HepG2 (cell line): ENCODE results near the gene CSNK1D. TPM values are rescaled to one million over a fixed set of nuclear protein-coding genes. Genes with fewer than 3 reads are reported as not detected.
A peak's percentile ranks its signal among the peaks of the same experiment; 100 is the strongest.

Experiments used
- HES4 ChIP-seq: sonication (generic); formaldehyde crosslinking; IDR thresholded peaks from 2 replicates; pipeline ENCODE4 v1.9.0; 2021; ENCODE audit warnings: mild to moderate bottlenecking, missing genetic modification reagents, borderline replicate concordance
- HNRNPL ChIP-seq: fragments of 200-400 bp; formaldehyde crosslinking; IDR thresholded peaks from 2 replicates; pipeline ENCODE4 v1.6.1; 2017; ENCODE audit warnings: mild to moderate bottlenecking, low read depth, low read length
- HOXA3 ChIP-seq: sonication (generic); formaldehyde crosslinking; IDR thresholded peaks from 2 replicates; pipeline ENCODE4 v1.5.0; 2020; ENCODE audit warnings: missing genetic modification reagents
- KLF16 ChIP-seq, 2 experiments: sonication (generic) in 1 of 2; formaldehyde crosslinking in 1 of 2; IDR thresholded peaks; 2 replicates each; pipeline versions ENCODE4 v1.6.1 to v1.8.0; 2016 to 2023; ENCODE audit warnings: missing genetic modification reagents in 2 of 2, missing compliant biosample characterization in 1 of 2
- PHF8 ChIP-seq: sonication (generic); formaldehyde crosslinking; IDR thresholded peaks from 2 replicates; pipeline ENCODE4 v1.5.0; 2020; ENCODE audit warnings: missing genetic modification reagents
- PLRG1 ChIP-seq: fragments of 450-650 bp; conservative IDR thresholded peaks from 2 replicates; pipeline ENCODE4 v1.6.1; 2016
- RORA ChIP-seq: sonication (generic); formaldehyde crosslinking; IDR thresholded peaks from 2 replicates; pipeline ENCODE4 v1.5.0; 2020; ENCODE audit warnings: mild to moderate bottlenecking, missing genetic modification reagents, moderate library complexity
- SIX4 ChIP-seq: sonication (generic); formaldehyde crosslinking; IDR thresholded peaks from 2 replicates; pipeline ENCODE4 v1.4.0; 2020; ENCODE audit warnings: missing genetic modification reagents
- ZC3H4 ChIP-seq: sonication (generic); formaldehyde crosslinking; IDR thresholded peaks from 2 replicates; pipeline ENCODE4 v1.4.0; 2020; ENCODE audit warnings: missing genetic modification reagents, borderline replicate concordance
- ZMYM4 ChIP-seq: sonication (generic); formaldehyde crosslinking; IDR thresholded peaks from 2 replicates; pipeline ENCODE4 v1.8.1; 2023; ENCODE audit warnings: mild to moderate bottlenecking, missing genetic modification reagents
- ZNF264 ChIP-seq: sonication (generic); formaldehyde crosslinking; IDR thresholded peaks from 2 replicates; pipeline ENCODE4 v1.4.0; 2020; ENCODE audit warnings: missing genetic modification reagents
- ZNF577 ChIP-seq: sonication (generic); formaldehyde crosslinking; IDR thresholded peaks from 2 replicates; pipeline ENCODE4 v1.4.0; 2020; ENCODE audit warnings: mild to moderate bottlenecking, low read depth, missing genetic modification reagents, borderline replicate concordance
- ZNF614 ChIP-seq: IDR thresholded peaks from 2 replicates; pipeline ENCODE4 v1.6.1; 2018; ENCODE audit warnings: missing biosample characterization, missing genetic modification reagents, inconsistent platforms, borderline replicate concordance
- ZNF644 ChIP-seq: IDR thresholded peaks from 2 replicates; pipeline ENCODE4 v1.6.1; 2016; ENCODE audit warnings: low read depth
- ZNF678 ChIP-seq: sonication (generic); formaldehyde crosslinking; IDR thresholded peaks from 2 replicates; pipeline ENCODE4 v1.4.0; 2020; ENCODE audit warnings: mild to moderate bottlenecking, missing genetic modification reagents
- polyA plus RNA-seq, 8 experiments: library from polyadenylated mRNA; depleted of rRNA in 3 of 8; stranded (reverse) in 7 of 8; unstranded in 1 of 8; fragments of >200 nt; fragmentation: Illumina TruSeq in 4 of 8; extraction: Trizol in 4 of 8; gene quantifications; 2 replicates each; pipeline versions ENCODE4 v1.2.1 to v1.2.3, GENCODE V29; 2011 to 2016; ENCODE audit warnings: low read depth in 4 of 8, missing spikeins in 1 of 8, mixed read lengths in 1 of 8; ENCODE audit not compliant: insufficient read depth in 1 of 8
- total RNA-seq, 5 experiments: library from RNA; depleted of rRNA; stranded (reverse); fragments of >200 nt; fragmentation: Illumina TruSeq; extraction: Trizol; gene quantifications; 2 replicates each; pipeline ENCODE4 v1.2.3, GENCODE V29; 2016; ENCODE audit warnings: low read depth in 1 of 5
- TF ChIP-seq, protein P1 (sequence below): sonication (generic); formaldehyde crosslinking; IDR thresholded peaks from 2 replicates; pipeline ENCODE4 v1.4.0; 2020; ENCODE audit warnings: missing genetic modification reagents; ENCODE audit errors: not compliant biosample characterization
- TF ChIP-seq, protein P2 (sequence below): sonication (generic); formaldehyde crosslinking; IDR thresholded peaks from 2 replicates; pipeline ENCODE4 v1.5.1; 2020; ENCODE audit warnings: missing genetic modification reagents, mild to moderate bottlenecking, borderline replicate concordance
- TF ChIP-seq, protein P3 (sequence below): sonication (generic); formaldehyde crosslinking; IDR thresholded peaks from 2 replicates; pipeline ENCODE4 v1.5.0; 2020; ENCODE audit warnings: mild to moderate bottlenecking, missing genetic modification reagents
- TF ChIP-seq, protein P4 (sequence below): sonication (generic); formaldehyde crosslinking; IDR thresholded peaks from 2 replicates; pipeline ENCODE4 v1.4.0; 2020; ENCODE audit warnings: missing genetic modification reagents, borderline replicate concordance

The CSNK1D gene
- total and polyA plus RNA-seq, 2 of the 13 experiments (the other 11 are each of a cell fraction or from before 2014, with no cell fraction given): 31.5 to 128 TPM

DNA sequence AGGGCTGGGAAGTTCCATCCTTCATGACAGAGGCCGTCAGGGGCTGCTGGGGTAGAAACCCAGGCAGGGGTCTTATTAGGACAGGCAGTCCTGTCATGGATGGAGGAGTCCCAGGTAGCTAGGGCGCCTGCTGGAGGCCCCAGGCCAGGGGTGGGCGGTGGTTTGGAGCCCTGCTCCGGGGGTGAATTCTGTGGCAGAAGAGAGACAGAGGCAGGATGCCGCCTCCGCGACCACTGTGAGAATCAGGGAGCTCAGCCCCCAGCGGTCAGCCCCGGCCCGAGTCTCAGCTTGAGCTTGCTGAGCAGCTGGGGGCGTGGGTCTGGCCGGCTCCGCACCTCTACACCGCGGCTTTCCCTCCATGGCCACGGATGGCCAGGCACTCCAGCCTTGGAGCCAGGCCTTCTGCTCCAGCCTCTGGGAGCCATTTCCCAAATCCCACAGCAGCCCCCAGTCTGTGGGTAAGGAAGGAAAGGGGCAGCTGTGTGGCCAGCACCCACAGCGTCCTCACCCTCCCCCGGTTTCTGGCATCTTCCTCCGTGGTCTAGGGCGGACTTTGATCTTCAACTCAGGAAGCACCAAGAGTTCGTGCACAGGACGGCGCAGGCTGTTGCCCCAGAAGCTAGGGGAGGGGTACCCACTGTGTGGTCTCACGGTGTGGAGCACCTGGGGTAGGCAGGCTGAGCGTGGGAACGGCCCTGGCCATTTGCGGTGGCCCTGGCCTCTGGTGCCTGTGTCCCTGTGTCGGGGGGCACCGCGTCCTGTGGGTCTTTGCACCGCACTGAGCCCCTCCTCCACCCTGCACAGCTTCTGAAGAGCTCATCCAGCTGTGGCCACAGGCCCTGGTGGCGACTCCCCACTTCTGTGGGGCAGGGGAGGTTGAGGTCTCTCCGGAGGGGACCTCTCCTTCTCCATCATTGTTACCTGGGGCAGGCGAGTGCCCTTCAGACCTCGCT, 29.8 kb upstream of the CSNK1D start (continued):
- TF ChIP-seq HES4 (CRISPR knock-in tag) (peak; percentile 87; the same call in 1 of the 2 replicates), ZNF264 (CRISPR knock-in tag) (peak; percentile 90), HOXA3 (CRISPR knock-in tag) (peak; percentile 78), ZNF644 (CRISPR knock-in tag) (0 out of 2 replicates have a peak, but pooled peaks have one; percentile 6), ZC3H4 (CRISPR knock-in tag) (no peak), RORA (no peak), ZMYM4 (CRISPR knock-in tag) (no peak), ZNF678 (0 out of 2 replicates have a peak, but pooled peaks have one; percentile 39), KLF16 (CRISPR knock-in tag; IDR thresholded peaks at IDR 0.05) (no peak; a peak in 1 of 4 replicates), SIX4 (no peak), HNRNPL (peak; percentile 68), ZNF614 (no peak), ZNF577 (CRISPR knock-in tag) (no peak), PLRG1 (no peak), PHF8 (peak; percentile 43; the same call in 1 of the 2 replicates)
- TF ChIP-seq, protein P1, sequence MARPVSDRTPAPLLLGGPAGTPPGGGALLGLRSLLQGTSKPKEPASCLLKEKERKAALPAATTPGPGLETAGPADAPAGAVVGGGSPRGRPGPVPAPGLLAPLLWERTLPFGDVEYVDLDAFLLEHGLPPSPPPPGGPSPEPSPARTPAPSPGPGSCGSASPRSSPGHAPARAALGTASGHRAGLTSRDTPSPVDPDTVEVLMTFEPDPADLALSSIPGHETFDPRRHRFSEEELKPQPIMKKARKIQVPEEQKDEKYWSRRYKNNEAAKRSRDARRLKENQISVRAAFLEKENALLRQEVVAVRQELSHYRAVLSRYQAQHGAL (CRISPR knock-in tag): no peak
- TF ChIP-seq, protein P2, sequence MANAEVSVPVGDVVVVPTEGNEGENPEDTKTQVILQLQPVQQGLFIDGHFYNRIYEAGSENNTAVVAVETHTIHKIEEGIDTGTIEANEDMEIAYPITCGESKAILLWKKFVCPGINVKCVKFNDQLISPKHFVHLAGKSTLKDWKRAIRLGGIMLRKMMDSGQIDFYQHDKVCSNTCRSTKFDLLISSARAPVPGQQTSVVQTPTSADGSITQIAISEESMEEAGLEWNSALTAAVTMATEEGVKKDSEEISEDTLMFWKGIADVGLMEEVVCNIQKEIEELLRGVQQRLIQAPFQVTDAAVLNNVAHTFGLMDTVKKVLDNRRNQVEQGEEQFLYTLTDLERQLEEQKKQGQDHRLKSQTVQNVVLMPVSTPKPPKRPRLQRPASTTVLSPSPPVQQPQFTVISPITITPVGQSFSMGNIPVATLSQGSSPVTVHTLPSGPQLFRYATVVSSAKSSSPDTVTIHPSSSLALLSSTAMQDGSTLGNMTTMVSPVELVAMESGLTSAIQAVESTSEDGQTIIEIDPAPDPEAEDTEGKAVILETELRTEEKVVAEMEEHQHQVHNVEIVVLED (CRISPR knock-in tag): 0 out of 2 replicates have a peak, but pooled peaks have one; percentile 16
- TF ChIP-seq, protein P3, sequence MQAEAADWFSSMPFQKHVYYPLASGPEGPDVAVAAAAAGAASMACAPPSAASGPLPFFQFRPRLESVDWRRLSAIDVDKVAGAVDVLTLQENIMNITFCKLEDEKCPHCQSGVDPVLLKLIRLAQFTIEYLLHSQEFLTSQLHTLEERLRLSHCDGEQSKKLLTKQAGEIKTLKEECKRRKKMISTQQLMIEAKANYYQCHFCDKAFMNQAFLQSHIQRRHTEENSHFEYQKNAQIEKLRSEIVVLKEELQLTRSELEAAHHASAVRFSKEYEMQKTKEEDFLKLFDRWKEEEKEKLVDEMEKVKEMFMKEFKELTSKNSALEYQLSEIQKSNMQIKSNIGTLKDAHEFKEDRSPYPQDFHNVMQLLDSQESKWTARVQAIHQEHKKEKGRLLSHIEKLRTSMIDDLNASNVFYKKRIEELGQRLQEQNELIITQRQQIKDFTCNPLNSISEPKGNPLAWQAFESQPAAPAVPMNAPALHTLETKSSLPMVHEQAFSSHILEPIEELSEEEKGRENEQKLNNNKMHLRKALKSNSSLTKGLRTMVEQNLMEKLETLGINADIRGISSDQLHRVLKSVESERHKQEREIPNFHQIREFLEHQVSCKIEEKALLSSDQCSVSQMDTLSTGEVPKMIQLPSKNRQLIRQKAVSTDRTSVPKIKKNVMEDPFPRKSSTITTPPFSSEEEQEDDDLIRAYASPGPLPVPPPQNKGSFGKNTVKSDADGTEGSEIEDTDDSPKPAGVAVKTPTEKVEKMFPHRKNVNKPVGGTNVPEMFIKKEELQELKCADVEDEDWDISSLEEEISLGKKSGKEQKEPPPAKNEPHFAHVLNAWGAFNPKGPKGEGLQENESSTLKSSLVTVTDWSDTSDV (CRISPR knock-in tag): peak; percentile 74; the same call in 1 of the 2 replicates
- TF ChIP-seq, protein P4, sequence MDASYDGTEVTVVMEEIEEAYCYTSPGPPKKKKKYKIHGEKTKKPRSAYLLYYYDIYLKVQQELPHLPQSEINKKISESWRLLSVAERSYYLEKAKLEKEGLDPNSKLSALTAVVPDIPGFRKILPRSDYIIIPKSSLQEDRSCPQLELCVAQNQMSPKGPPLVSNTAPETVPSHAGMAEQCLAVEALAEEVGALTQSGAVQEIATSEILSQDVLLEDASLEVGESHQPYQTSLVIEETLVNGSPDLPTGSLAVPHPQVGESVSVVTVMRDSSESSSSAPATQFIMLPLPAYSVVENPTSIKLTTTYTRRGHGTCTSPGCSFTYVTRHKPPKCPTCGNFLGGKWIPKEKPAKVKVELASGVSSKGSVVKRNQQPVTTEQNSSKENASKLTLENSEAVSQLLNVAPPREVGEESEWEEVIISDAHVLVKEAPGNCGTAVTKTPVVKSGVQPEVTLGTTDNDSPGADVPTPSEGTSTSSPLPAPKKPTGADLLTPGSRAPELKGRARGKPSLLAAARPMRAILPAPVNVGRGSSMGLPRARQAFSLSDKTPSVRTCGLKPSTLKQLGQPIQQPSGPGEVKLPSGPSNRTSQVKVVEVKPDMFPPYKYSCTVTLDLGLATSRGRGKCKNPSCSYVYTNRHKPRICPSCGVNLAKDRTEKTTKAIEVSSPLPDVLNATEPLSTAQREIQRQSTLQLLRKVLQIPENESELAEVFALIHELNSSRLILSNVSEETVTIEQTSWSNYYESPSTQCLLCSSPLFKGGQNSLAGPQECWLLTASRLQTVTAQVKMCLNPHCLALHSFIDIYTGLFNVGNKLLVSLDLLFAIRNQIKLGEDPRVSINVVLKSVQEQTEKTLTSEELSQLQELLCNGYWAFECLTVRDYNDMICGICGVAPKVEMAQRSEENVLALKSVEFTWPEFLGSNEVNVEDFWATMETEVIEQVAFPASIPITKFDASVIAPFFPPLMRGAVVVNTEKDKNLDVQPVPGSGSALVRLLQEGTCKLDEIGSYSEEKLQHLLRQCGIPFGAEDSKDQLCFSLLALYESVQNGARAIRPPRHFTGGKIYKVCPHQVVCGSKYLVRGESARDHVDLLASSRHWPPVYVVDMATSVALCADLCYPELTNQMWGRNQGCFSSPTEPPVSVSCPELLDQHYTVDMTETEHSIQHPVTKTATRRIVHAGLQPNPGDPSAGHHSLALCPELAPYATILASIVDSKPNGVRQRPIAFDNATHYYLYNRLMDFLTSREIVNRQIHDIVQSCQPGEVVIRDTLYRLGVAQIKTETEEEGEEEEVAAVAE: 0 out of 2 replicates have a peak, but pooled peaks have one; percentile 63
